PFSK-1 (cell line): ENCODE measurements around the gene FARP2.

ENCODE experiments used
- FOXP2 ChIP-seq: optimal IDR thresholded peaks from 2 replicates; pipeline ENCODE3; 2011; ENCODE audit warnings: borderline replicate concordance, control low read depth, inconsistent platforms; ENCODE audit not compliant: insufficient read depth; ENCODE audit errors: extremely low read length, extremely low read depth
- POLR2AphosphoS5 ChIP-seq: IDR thresholded peaks from 2 replicates; pipeline ENCODE4 v1.6.1; 2012; ENCODE audit warnings: low read depth, mild to moderate bottlenecking, control low read depth, low read length, moderate library complexity
- REST ChIP-seq, 2 experiments: IDR thresholded peaks; 2 replicates each; pipeline versions ENCODE4 v1.6.1 to v1.8.0; 2011 to 2012; ENCODE audit warnings: low read depth in 2 of 2, low read length in 2 of 2, control low read depth in 1 of 2, inconsistent platforms in 1 of 2, mild to moderate bottlenecking in 1 of 2, moderate library complexity in 1 of 2; ENCODE audit not compliant: insufficient read depth in 1 of 2
- SIN3A ChIP-seq: IDR thresholded peaks from 2 replicates; pipeline ENCODE4 v1.6.1; 2012; ENCODE audit warnings: mild to moderate bottlenecking, low read length, moderate library complexity, borderline replicate concordance; ENCODE audit not compliant: insufficient read depth
- TAF1 ChIP-seq: IDR thresholded peaks from 2 replicates; pipeline ENCODE4 v1.6.1; 2012; ENCODE audit warnings: low read length, control low read depth, borderline replicate concordance; ENCODE audit not compliant: insufficient read depth

- TF ChIP-seq FOXP2 = no peak
- TF ChIP-seq POLR2AphosphoS5 = no peak
- TF ChIP-seq REST (IDR thresholded peaks at IDR 0.05; ENCODE audit: insufficient read depth in 1 of 2, low read depth in 2 of 2, low read length in 2 of 2) = no peak
- no peak for TF ChIP-seq TAF1
- TF ChIP-seq SIN3A = no peak
Measured at GRCh38 chr2:241399941-241400922, 44.1 kb downstream of the FARP2 start.
